Ovary (tissue), 9 donors: Measurements from ENCODE around the gene GUCY2F. TPM values are rescaled to one million over a fixed set of nuclear protein-coding genes. Genes with fewer than 3 reads are reported as not detected.

ENCODE experiments used
- DNase-seq, 5 donors: peaks; one replicate each; pipeline ENCODE4 v3.0.0-alpha.2; 2019 to 2020
- H3K27ac ChIP-seq, 2 donors: fragments of 200-600 bp; one replicate each; pipeline versions ENCODE4 v1.5.1 to v1.8.0; 2019 to 2022
- H3K27me3 ChIP-seq: fragments of 200-600 bp; one replicate; pipeline ENCODE4 v1.8.0; 2022
- H3K36me3 ChIP-seq: fragments of 200-600 bp; sonication (generic); one replicate; pipeline ENCODE4 v1.5.1; 2019
- H3K4me1 ChIP-seq: one replicate; pipeline ENCODE4 v1.8.1; 2013; ENCODE audit warnings: mild to moderate bottlenecking, moderate library complexity; ENCODE audit not compliant: insufficient read depth
- H3K4me3 ChIP-seq: fragments of 200-600 bp; sonication (generic); one replicate; pipeline ENCODE4 v1.5.1; 2017
- H3K9me3 ChIP-seq, 2 donors: fragments of 200-600 bp in 1 of 2; sonication (generic) in 1 of 2; one replicate each; pipeline versions ENCODE4 v1.5.1 to v1.8.1; 2013 to 2019; ENCODE audit warnings: mild to moderate bottlenecking in 1 of 2, moderate library complexity in 1 of 2
- CTCF ChIP-seq, 3 donors: fragments of 450-650 bp in 2 of 3; fragments of 200-600 bp in 1 of 3; IDR thresholded peaks; one replicate each; pipeline versions ENCODE4 v1.5.1 to v1.8.0; 2016 to 2022; ENCODE audit warnings: antibody characterized with exemption in 3 of 3, mild to moderate bottlenecking in 1 of 3
- EP300 ChIP-seq: sonication (generic); formaldehyde crosslinking; IDR thresholded peaks from one replicate; pipeline ENCODE4 v1.6.1; 2017; ENCODE audit warnings: antibody characterized with exemption
- POLR2A ChIP-seq: fragments of 450-650 bp; IDR thresholded peaks from one replicate; pipeline ENCODE4 v1.6.1; 2017; ENCODE audit warnings: antibody characterized with exemption, mild to moderate bottlenecking, moderate library complexity
- WGBS, 3 donors: extraction: QIAGEN DNeasy Blood & Tissue Kit in 1 of 3; methylation state at CpG; one replicate each; pipeline versions ENCODE4 v1.1.5 to v1.1.7; 2013 to 2017; 5-methylcytosine and 5-hydroxymethylcytosine counted together
- intact Hi-C, 4 donors: fragments of 100-400 bp; cut with DNase I; formaldehyde crosslinking; loops; one replicate each; pipeline versions ENCODE4 v1.11.0 to v1.15.1; 2022 to 2023
- polyA plus RNA-seq, 2 donors: library from polyadenylated mRNA; stranded (reverse); fragments of 200-250 nt in 1 of 2; fragments of 350-450 nt in 1 of 2; fragmentation: Illumina TruSeq in 1 of 2; extraction: RNeasy Lipid Tissue Mini Kit (QIAGEN cat#74804) in 1 of 2; gene quantifications; one replicate each; pipeline ENCODE4 v1.2.3, GENCODE V29; 2013 to 2014
- total RNA-seq, 7 donors: library from RNA; depleted of rRNA in 2 of 7; stranded (reverse); fragments of >200 nt in 2 of 7; fragmentation: NEBNext Ultra II Directional in 3 of 7; extraction: Animal tissue kit (Norgen Biotek cat#: 25700) in 3 of 7; gene quantifications; one replicate each; pipeline versions ENCODE4 v1.1.0 to v1.2.4, GENCODE V29; 2016 to 2023
- donor health status: DM: no; HTN: no; CAD: no; lungs with moderate emphysema.
- donor health status: DM: no; HTN: no; CAD: no.
- donor health status: Bipolar disorder and iron deficiency.
- donor health status: DM: yes; HTN: yes; CAD: no.
- donor health status: DM: no; HTN: no; CAD: no.
- donor health status: DM: yes; HTN: yes; CAD: no.

Gene GUCY2F
- total and polyA plus RNA-seq, 9 donors, result not detected

GRCh38 chrX:109393859-109394258, 88.0 kb downstream of the GUCY2F start:
- H3K36me3 ChIP-seq, result no peaks in the 10 kb centered on the region
- no peak overlapping the region for H3K27ac ChIP-seq
- H3K9me3 ChIP-seq, result no peaks in the 10 kb centered on the region
- WGBS, 3 donors, result 25 to 35% (median 33%) methylated on average over 1 of the region's 1 CpG
- no peaks in the 10 kb centered on the region for H3K4me1 ChIP-seq
- no peak for TF ChIP-seq EP300
- TF ChIP-seq CTCF (IDR thresholded peaks at IDR 0.05), result no peak
- TF ChIP-seq POLR2A, result no peak
- no peak overlapping the region for H3K4me3 ChIP-seq
- no peaks in the 10 kb centered on the region for H3K27me3 ChIP-seq
- intact Hi-C loops, result no loop called here
- no peak for DNase-seq

- no peaks in the 10 kb centered on the region for H3K27me3 ChIP-seq
- no peak for TF ChIP-seq POLR2A
- TF ChIP-seq EP300, result no peak
- no peak for TF ChIP-seq CTCF (IDR thresholded peaks at IDR 0.05)
- H3K4me3 ChIP-seq, result no peak overlapping the region
- no peaks in the 10 kb centered on the region for H3K4me1 ChIP-seq
- intact Hi-C loops, result no loop called here
- 76 to 87% (median 80%) methylated on average over 5 of the region's 5 CpGs for WGBS, 3 donors
- DNase-seq, result no peak
- no peaks in the 10 kb centered on the region for H3K9me3 ChIP-seq
- no peak overlapping the region for H3K27ac ChIP-seq
- no peaks in the 10 kb centered on the region for H3K36me3 ChIP-seq
Observed at GRCh38 chrX:109392895-109393294, 89.0 kb downstream of the GUCY2F start.

- Histone ChIP-seq H3K4me1 (no peaks in the 10 kb centered on the region), H3K9me3 (no peaks in the 10 kb centered on the region), H3K4me3 (no peak overlapping the region), H3K27me3 (no peaks in the 10 kb centered on the region), H3K27ac (no peak overlapping the region), H3K36me3 (no peaks in the 10 kb centered on the region)
- intact Hi-C loops, result no loop called here
- no peak for TF ChIP-seq CTCF (IDR thresholded peaks at IDR 0.05)
- TF ChIP-seq POLR2A, result no peak
- no peak for TF ChIP-seq EP300
- WGBS, 3 donors, result 74 to 81% (median 74%) methylated on average over 2 of the region's 2 CpGs
- no peak for DNase-seq
Observed at GRCh38 chrX:109390556-109390955, 91.3 kb downstream of the GUCY2F start.

GRCh38 chrX:109389917-109390316, 92.0 kb downstream of the GUCY2F start:
- WGBS, 3 donors, result 66 to 79% (median 78%) methylated on average over 1 of the region's 1 CpG
- no peak for DNase-seq
- no peak overlapping the region for H3K27ac ChIP-seq
- TF ChIP-seq EP300 (no peak), CTCF (IDR thresholded peaks at IDR 0.05) (no peak), POLR2A (no peak)
- no peaks in the 10 kb centered on the region for H3K27me3 ChIP-seq
- H3K9me3 ChIP-seq, result no peaks in the 10 kb centered on the region
- intact Hi-C loops, result loop anchor here in 1 of 4 donors (5.0 kb wide), 1 partner anchor 978 kb away; no protein-coding TSS in a partner anchor
- H3K4me1 ChIP-seq, result no peaks in the 10 kb centered on the region
- H3K4me3 ChIP-seq, result no peak overlapping the region
- H3K36me3 ChIP-seq, result no peaks in the 10 kb centered on the region
